Measurements from ENCODE around the gene EXT2.
A peak's percentile ranks its signal among the peaks of the same experiment; 100 is the strongest.

Gene EXT2

GRCh38 chr11:44095506-44096359 lies at the start of gene EXT2:
Gene EXT2 (plus strand): TSS chr11:44095678. CDS start chr11:44107713, 12,035 bp downstream.
- no peak within 1 kb of the TSS for H3K27ac ChIP-seq (ENCODE audit: low read length)
- peak within 1 kb of the TSS; percentile 96 for H3K4me2 ChIP-seq (ENCODE audit: low read depth, low read length)
- no peaks in the 10 kb centered on the region for H3K36me3 ChIP-seq (replicated peaks; ENCODE audit: insufficient read depth, low read length)
- DNase-seq: peak; percentile 91
- H3K9ac ChIP-seq (ENCODE audit: low read length): peak within 1 kb of the TSS; percentile 73
- no peaks in the 10 kb centered on the region for H3F3A ChIP-seq (ENCODE audit: insufficient read depth, low read length)
- H3K4me3 ChIP-seq (ENCODE audit: low read length): peak within 1 kb of the TSS; percentile 96
- H4K20me1 ChIP-seq (ENCODE audit: insufficient read depth, low read length): no peaks in the 10 kb centered on the region; the same call in 1 of the 2 replicates
- H3K79me2 ChIP-seq (ENCODE audit: low read length): peaks cover 18% of the 10 kb centered on the region
- H3K9me2 ChIP-seq (replicated peaks; ENCODE audit: insufficient read depth, low read length): no peaks in the 10 kb centered on the region
- H3K27me3 ChIP-seq (replicated peaks; ENCODE audit: insufficient read depth, low read length): no peaks in the 10 kb centered on the region
- H2AFZ ChIP-seq (ENCODE audit: low read length): peak within 1 kb of the TSS; percentile 86
- TF ChIP-seq EZH2phosphoT487 (IDR thresholded peaks at IDR 0.05; ENCODE audit: low read length) (no peak), EZH2 (optimal IDR thresholded peaks at IDR 0.05; ENCODE audit: low read depth, low read length) (no peak)
- TF ChIP-seq, protein P1, sequence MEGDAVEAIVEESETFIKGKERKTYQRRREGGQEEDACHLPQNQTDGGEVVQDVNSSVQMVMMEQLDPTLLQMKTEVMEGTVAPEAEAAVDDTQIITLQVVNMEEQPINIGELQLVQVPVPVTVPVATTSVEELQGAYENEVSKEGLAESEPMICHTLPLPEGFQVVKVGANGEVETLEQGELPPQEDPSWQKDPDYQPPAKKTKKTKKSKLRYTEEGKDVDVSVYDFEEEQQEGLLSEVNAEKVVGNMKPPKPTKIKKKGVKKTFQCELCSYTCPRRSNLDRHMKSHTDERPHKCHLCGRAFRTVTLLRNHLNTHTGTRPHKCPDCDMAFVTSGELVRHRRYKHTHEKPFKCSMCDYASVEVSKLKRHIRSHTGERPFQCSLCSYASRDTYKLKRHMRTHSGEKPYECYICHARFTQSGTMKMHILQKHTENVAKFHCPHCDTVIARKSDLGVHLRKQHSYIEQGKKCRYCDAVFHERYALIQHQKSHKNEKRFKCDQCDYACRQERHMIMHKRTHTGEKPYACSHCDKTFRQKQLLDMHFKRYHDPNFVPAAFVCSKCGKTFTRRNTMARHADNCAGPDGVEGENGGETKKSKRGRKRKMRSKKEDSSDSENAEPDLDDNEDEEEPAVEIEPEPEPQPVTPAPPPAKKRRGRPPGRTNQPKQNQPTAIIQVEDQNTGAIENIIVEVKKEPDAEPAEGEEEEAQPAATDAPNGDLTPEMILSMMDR (IDR thresholded peaks at IDR 0.05; ENCODE audit: low read length): peak; percentile 79
- no peaks in the 10 kb centered on the region for H3K9me3 ChIP-seq (replicated peaks; ENCODE audit: insufficient read depth, low read length)
- H3K4me1 ChIP-seq (ENCODE audit: low read length): peaks cover 10% of the 10 kb centered on the region

GRCh38 chr11:44046182-44046581 lies 49.3 kb upstream of the EXT2 start:
- H4K20me1 ChIP-seq (ENCODE audit: insufficient read depth, low read length): no peaks in the 10 kb centered on the region
- no peak overlapping the region for H3K4me2 ChIP-seq (ENCODE audit: low read depth, low read length)
- H2AFZ ChIP-seq (ENCODE audit: low read length): no peak overlapping the region
- H3K27ac ChIP-seq (ENCODE audit: low read length): no peak overlapping the region
- no peaks in the 10 kb centered on the region for H3K4me1 ChIP-seq (ENCODE audit: low read length)
- no peaks in the 10 kb centered on the region for H3K79me2 ChIP-seq (ENCODE audit: low read length)
- no peak overlapping the region for H3K9ac ChIP-seq (ENCODE audit: low read length)
- no peaks in the 10 kb centered on the region for H3K27me3 ChIP-seq (replicated peaks; ENCODE audit: insufficient read depth, low read length)
- no peak for DNase-seq
- no peaks in the 10 kb centered on the region for H3K36me3 ChIP-seq (replicated peaks; ENCODE audit: insufficient read depth, low read length)
- no peaks in the 10 kb centered on the region for H3K9me2 ChIP-seq (replicated peaks; ENCODE audit: insufficient read depth, low read length)
- H3F3A ChIP-seq (ENCODE audit: insufficient read depth, low read length): no peaks in the 10 kb centered on the region
- no peak overlapping the region for H3K4me3 ChIP-seq (ENCODE audit: low read length)
- no peak for TF ChIP-seq EZH2 (optimal IDR thresholded peaks at IDR 0.05; ENCODE audit: low read depth, low read length)
- TF ChIP-seq, protein P1 (IDR thresholded peaks at IDR 0.05; ENCODE audit: low read length): no peak
- TF ChIP-seq EZH2phosphoT487 (IDR thresholded peaks at IDR 0.05; ENCODE audit: low read length): no peak
- H3K9me3 ChIP-seq (replicated peaks; ENCODE audit: insufficient read depth, low read length): no peaks in the 10 kb centered on the region

DNA sequence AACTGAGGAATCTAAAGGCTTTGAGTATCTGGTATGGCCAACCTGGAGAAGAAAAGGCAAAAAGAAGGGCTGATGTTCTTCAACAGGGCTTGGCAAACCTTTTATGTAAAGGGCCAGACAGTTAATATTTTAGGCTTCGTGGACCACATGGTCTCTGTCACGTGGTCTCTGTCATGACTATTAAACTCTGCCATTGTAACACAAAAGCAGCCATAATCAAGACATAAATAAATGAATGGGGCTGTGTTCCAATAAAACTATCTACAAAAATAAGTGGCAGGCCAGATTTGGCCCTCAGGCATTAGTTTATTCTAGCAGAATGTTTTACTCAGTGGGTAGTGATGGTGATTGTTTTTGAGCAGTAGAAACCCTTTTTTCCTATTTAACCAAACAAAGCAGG lies 48.2 kb upstream of the EXT2 start:
- Histone ChIP-seq H3K4me2 (ENCODE audit: low read depth, low read length) (no peak overlapping the region), H3K9me3 (replicated peaks; ENCODE audit: insufficient read depth, low read length) (no peaks in the 10 kb centered on the region), H3F3A (ENCODE audit: insufficient read depth, low read length) (no peaks in the 10 kb centered on the region), H3K27ac (ENCODE audit: low read length) (no peak overlapping the region), H4K20me1 (ENCODE audit: insufficient read depth, low read length) (no peaks in the 10 kb centered on the region), H3K79me2 (ENCODE audit: low read length) (no peaks in the 10 kb centered on the region), H3K9me2 (replicated peaks; ENCODE audit: insufficient read depth, low read length) (no peaks in the 10 kb centered on the region), H3K4me3 (ENCODE audit: low read length) (no peak overlapping the region), H3K36me3 (replicated peaks; ENCODE audit: insufficient read depth, low read length) (no peaks in the 10 kb centered on the region), H3K27me3 (replicated peaks; ENCODE audit: insufficient read depth, low read length) (no peaks in the 10 kb centered on the region), H2AFZ (ENCODE audit: low read length) (no peak overlapping the region), H3K9ac (ENCODE audit: low read length) (no peak overlapping the region), H3K4me1 (ENCODE audit: low read length) (no peaks in the 10 kb centered on the region)
- TF ChIP-seq, protein P1 (IDR thresholded peaks at IDR 0.05; ENCODE audit: low read length): no peak
- TF ChIP-seq EZH2phosphoT487 (IDR thresholded peaks at IDR 0.05; ENCODE audit: low read length) (no peak), EZH2 (optimal IDR thresholded peaks at IDR 0.05; ENCODE audit: low read depth, low read length) (no peak)
- DNase-seq: no peak

All from MM.1S (cell line).